ENCODE measurements around the gene INPP4B.
"Not testable (repeated sequence)": the region's sequence is repeated elsewhere in the genome, so short reads cannot be mapped to it uniquely, and the experiment has no call there.

INPP4B gene

DNA sequence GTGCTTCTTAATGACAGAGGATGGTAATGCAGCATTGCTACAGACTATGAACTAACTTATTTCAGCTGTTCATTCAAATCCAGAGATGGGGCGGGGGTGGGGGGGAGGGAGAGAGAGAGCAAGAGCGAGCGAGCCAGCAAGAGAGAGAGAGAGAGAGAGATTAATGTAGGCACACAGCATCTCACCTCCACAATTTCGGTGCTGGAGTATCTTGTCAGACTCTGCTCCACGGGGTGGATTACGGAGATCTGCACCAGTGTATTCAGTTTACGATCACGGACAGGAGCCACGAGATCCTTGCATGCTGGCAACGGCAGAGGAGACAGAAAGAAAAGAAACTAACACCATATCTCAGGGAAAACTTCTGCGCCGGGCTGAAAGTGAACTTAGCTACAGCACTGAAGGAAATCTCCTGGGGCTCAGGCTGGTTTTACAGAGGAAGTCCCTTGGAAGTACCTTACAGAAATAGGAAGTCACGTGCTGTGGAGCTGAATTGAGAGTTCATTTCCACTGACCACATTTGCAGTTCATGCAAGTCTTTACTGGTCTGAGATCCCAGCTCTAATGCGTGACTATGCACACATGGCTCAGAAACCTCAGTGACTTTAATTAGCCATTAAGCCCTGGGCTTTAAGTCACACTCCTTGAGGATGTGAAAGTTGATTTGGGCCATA is 440.9 kb downstream of the INPP4B start:
- DNase-seq = peak; percentile 80 to 81

DNA sequence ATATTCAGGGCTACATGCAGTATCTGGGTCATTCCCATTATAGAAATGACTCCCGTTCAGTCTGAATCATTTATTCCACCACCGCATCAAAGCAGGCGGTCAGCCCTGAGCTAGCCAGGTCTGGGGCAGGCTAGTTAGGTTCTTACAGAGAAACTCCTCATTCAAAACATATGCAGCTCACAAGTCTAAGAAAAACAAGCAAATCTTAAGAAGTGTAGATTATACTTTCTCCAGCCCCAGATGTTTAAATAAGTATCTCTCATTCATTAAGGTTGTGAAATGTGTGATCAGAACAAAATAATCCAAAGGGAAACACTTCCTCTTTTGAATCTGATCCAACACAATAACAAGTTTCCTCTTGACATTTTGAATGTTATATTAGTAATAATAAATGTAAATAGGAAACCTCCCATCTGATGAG is 441.9 kb downstream of the INPP4B start:
- DNase-seq = peak; percentile 69 to 74

DNA sequence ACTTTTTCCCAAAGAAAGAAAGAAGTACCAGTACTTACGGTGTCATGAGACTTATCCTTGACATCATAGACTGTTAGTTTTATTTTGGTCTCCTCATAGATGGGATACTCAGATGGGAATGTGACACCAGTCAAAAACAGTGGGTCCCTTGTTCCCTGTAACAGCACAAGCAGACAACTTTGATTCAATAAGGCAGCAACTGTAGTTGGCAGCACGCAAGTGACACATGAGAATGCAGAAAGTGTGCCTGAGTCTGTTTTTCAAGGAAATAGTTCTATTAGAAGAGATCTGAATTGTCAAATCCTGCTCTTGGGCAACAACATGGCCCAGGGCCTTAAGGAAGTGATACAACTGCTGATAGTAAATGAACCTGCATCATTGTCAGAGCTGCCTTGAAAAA is 443.2 kb downstream of the INPP4B start:
- peak in 1 of 2 experiments; percentile 40 for DNase-seq

DNA sequence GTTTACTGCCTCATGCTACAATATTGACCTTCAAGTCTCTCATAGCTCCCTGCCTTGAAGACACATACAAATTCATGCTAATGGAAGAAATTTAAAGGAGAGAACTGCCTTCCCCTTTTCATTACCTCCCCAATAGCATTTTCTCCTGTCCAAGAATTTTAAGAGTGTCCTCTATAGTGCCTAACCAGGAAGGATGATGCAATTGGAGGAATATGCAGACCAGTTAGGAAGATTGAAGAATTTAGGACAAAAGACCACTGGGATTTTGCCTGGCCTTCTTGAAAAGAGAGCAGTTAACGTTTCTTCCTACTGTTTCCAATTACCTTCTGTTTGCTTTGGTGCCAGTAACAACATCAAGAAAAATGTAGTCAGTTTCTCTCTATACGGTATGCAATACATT is 443.9 kb downstream of the INPP4B start:
- no peak for DNase-seq

DNA sequence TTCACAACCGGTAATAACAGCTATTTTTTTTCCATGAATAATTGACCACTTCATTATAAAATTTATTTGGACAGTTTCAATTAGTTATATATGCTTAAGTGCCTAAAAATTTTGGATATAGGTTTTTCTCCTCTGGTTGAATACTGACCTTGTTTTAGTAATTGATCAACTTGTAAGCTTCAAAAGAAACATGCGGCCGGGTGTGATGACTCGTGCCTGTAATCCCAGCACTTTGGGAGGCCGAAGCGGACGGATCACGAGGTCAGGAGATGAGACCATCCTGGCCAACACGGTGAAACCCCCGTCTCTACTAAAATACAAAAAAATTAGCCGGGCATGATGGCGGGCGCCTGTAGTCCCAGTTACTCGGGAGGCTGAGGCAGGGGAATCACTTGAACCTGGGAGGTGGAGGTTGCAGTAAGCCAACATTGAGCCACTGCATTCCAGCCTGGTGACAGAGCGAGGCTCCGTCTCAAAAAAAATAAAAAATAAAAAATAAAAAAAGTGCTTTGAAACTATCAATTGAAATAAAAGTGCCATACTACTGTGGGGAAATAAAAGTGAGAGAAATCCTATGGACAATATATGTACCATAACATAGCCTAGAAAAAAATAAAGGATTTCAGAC is 448.6 kb downstream of the INPP4B start:
- not testable (repeated sequence) for DNase-seq

DNA sequence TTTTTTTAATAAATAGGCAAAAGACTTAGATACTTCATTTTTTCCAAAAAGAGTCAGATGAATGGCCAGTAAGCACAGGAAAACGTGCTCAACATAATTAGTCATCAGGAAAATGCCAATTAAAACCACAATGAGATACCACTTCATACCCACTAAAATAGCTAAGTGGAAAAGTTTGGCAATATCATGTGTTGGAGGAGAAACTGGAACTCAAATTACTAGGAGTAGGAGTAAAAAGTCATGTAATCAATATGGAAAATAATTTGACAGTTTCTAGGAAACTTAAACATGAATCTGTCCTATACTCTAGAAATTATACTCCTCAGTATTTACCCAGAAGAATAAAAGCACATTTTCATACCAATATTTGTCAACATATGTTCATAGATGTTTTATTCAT is 449.8 kb downstream of the INPP4B start:
- no peak for DNase-seq

DNA sequence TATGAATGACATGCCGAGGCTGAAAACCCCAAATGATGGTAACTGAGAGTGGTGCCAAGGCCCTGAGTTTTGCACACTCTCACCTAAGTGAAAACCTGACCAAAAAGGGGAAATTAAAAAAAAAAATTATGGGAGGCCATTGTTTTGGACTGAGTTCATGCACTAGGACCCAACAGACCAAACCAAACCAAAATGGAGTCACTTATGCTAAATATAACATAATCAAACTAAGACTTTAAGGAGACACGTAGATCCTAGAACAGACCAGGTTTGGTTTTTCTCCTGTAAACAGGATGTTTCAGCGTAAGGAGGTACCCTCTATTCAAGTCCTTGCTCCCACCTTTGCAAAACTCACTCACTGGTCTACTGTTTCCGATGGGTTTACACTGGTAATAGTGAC is 453.0 kb downstream of the INPP4B start:
- no peak for DNase-seq

DNA sequence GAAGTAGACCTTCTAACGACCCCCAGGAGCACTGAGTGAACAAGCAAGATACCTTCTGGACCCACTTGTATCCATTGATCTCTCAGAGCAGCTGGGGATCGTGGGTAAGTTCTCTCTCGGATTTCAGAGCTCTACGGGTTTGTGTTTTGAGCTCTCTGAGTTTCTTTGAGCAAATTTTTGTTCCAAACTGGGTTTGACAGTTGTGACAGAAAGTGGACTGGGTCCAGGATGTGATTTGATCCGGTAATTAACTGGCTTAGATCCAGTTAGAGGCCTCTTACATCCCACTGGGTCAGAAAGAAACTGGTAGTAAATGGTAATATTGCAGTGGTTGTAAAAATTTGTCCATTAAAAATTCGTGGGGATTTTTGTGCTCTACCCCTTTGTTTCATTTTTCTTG is 459.2 kb downstream of the INPP4B start:
- no peak for DNase-seq

DNA sequence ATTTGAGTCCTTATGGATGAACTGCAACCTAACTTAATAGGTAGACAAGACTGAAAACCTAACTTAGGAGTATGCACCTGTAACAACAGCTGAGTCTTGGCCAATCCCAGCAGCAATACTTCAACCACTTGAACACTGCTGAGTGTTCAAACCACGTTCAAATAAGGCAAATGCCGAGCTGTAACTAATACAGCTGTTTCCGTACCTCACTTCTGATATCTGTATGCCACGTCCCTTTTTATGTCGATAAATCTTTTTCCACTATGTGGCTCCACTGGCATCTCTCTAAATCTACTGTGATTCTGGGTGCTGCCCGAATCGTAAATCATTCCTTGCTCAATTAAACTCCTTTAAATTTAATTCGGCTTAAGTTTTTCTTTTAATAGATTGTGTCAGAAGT is 459.7 kb downstream of the INPP4B start:
- no peak for DNase-seq

DNA sequence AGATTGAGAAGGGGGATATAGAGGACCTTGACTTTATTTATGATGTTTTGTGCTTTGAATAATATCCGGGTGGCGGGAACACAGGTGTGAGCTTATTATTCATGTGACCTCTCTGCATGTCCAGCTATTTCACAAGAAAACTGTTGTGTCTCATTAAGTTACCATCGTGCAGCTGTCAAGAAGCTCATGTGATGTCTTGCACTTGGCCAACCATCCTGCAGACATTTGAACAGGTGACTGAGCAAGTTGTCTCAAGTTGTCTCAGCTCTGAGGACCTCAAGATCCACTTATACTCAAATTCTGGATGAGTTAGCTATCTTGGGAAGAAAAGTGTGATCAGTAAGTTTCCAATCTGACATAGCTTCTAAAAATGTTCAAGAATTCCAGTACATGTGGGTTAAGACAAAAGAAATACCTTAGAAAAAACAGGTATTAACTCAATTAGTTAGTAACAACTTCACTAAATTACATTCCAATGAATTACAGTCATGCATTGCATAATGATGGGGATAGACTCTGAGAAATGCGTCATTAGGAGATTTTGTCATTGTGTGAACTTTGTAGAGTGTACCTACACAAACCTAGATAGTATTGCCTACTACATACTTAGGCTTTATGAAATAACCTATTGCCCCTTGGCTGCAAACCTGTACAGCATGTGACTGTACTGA is 462.2 kb downstream of the INPP4B start:
- no peak for DNase-seq

DNA sequence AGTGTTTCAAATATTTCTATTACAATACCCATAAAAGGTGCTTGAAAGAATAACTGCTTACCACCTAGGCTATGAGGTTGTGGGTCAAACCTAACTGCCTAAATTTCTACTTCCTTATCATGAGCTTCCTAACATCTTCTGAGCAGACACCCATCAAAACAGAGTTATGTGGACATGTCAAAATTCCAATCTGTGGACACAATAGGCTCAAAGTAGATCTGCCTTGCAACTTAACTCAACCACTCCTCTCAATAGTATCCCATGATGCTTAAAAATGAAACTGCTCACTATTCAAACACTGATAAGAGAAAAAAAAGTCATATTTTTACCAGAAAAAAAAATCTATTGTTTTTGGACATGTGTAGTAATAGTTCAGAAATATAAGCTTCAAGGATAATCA is 462.7 kb downstream of the INPP4B start:
- no peak for DNase-seq

DNA sequence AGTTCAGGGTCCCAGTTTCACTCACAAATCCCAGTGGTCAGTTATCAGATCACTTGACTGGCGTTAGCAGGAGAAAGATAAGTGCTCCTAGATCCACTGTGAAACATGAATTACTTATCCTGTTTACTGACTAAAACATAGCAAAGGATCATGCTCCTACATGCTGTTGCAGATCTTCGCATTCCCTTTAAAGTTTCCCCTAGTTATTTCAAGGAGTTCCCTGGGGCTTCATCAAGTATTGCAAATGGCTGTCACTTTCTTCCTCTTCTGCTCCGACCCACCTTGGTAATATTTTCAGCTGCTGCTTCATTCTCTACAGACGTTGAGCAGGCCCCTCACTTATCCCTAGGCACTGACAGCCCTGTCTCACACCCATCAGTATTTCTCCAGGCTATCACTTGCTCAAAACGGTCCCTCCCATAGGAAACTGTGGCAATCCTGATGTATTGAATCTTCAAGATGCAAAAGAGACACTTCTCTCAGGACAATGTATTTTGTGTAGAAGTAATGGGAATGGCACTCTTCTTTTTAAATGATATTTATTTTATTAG is 466.0 kb downstream of the INPP4B start:
- DNase-seq = no peak

DNA sequence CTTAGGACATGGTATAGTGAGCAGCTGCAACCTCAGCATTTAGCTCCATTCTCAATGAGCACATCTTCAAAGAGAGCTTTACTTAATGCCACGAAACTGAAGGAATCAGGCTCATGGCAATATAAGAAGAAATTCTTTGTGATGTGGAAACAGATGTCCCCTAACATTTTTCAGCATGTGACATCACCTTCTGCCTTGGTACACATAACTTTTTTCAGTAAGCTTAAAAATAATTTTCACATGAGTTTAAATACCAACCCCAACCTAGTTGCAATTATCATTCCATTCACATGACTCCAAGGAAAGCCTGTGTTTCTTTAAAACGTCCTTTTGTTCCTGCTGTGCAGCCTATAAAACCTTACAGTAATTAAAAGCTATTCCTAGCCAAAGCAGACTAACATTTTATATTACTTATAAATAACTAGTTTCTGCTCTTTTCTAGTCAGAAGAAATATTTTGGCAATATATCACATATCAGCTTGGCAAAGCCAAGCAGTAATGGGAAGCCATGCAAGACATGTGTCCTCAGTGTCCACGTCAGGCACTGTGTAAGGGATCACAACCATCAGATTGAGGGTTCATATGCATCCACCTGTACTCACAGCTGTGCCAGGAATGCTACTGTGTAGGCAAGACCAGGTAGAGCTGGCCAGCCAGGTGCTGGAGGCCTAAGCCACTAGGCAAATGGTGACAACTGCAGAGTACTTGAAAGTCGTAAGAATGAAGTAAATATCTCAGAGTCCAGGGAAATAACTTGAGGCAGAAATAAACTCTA is 466.6 kb downstream of the INPP4B start:
- DNase-seq = no peak

DNA sequence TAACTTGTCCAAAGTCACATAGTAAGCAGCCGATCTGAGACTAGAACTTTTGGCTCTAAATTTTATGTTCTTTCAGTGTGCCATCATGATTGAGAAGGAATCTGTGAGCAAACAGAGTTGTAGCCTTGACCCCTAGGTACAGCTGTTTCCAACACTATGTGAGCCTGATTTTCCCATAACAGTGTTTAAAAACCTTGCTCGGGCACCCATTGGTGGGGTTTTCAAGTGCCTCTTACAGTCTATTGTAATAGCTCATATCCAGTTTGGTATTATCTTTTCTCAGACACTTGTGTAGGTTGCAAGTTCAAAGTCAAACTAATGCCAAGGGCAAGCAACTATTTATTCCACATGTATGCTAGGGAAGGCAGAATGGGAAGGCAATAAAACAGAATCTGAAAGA is 467.9 kb downstream of the INPP4B start:
- no peak for DNase-seq

DNA sequence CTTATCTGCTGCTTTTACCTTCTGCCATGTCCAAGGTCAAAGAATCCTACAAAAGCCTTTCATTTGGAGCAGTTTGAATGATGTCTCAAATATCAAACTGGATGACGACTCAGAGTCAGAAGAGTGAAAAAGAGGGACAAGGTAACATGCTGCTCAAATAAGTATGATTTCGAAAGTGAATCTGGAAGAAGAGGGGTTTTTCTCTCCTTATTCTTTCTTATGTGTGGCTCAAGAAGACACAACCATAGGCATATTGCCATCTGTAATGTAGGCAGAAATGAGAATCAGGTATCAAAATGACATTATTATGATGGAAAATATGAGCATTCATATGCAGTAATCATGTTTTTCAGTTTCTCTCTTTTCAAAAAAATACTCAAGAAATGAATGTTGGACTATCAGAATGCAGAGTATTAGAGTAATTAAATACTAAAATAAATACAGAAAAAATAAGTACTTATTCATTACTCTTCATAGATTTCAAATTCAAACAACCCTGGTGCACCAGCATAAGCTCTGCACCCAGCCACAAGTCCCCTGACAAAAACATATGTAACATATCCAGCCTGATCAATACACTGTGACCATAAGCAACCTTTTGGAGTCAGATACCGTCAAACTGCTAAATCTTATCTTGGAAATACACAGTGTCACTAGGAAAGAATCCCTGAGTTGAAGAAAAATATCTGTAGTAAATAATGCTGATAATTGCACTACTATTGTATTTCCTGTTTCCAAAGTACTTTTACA is 468.6 kb downstream of the INPP4B start:
- DNase-seq = no peak

DNA sequence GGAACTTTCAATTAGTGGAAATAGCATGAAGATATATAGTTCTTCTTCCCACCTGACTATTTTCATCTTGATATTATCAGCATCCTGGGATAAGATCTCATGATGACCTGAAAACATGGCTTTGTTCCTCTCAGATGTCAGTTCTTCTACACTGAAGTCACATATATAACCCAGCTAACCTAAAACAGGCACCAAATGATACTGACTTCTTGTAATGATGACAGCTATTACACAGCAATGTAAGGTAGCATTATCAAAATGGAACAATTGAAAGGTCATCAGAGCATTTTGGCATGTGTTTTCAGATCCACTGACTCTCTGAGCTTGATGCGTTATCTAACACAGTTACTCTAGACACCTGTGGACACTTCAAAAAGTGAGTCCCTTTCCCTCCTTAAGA is 469.9 kb downstream of the INPP4B start:
- no peak for DNase-seq

DNA sequence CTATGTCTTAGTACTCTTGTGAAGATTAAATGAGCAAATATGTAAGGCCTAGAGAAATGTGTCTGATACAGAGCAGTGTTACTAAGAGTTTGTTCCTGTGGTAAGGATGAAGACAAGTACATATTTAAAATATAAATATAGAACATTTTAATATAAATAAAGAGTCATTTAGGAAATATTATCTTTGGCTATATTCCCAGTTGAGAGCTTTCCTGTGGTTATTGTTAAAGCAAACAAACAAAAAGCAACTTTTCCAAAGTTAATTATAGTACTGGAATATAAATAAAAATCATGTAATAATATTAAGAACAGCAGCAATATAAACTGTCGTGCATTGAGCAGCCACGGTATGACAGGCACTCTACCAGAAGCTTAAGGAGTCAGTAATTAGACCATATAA is 472.5 kb downstream of the INPP4B start:
- DNase-seq = no peak

DNA sequence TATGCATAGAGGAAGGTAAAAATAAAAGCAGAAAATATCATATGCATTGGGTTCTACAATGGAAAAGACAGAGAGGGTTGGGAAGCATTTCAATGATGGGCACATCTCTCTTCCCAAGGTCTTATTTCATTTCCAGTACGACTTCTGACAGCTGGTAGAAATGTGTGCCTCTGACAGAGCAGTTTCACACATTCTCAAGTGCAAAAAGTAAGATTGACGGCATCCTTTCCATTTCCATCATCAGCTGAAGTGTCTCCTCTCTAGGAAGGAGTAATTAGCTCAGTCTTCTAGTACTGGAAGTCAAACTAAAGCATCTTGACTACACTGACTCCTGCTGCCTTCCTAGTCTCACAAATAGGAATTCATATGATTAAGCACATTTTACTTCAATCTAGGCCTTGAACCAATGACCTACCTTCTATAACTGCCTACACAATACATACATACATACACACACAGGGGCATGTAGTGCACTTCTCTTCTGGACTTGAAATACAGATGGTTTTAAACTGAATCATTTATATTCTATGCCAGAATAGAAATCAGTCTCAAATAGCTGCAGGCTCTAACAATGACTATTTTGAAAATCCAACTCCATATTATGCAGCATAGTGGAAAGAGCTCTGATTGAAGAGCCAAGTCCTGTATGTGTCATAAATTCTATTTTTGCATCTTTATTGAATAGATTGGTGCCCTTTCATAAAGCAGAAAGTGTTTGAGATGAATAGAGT is 473.4 kb downstream of the INPP4B start:
- DNase-seq = no peak

DNA sequence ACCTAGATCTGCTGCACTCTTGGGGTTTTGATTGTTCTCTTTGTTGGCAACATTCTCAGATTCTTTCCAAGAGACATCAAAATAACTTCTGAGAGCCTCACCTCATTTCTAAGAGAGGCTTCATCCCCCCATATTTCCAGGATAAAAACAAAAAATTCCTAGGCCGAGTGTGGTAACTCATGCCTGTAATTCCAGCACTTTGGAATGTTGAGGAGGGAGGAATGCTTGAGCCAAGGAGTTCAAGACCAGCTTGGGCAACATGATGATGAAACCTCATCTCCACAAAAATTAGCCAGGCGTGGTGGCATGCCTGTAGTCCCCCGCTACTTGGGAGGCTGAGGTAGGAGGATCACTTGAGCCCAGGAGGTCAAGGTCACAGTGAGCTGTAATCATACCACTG is 477.0 kb downstream of the INPP4B start:
- no peak for DNase-seq

DNA sequence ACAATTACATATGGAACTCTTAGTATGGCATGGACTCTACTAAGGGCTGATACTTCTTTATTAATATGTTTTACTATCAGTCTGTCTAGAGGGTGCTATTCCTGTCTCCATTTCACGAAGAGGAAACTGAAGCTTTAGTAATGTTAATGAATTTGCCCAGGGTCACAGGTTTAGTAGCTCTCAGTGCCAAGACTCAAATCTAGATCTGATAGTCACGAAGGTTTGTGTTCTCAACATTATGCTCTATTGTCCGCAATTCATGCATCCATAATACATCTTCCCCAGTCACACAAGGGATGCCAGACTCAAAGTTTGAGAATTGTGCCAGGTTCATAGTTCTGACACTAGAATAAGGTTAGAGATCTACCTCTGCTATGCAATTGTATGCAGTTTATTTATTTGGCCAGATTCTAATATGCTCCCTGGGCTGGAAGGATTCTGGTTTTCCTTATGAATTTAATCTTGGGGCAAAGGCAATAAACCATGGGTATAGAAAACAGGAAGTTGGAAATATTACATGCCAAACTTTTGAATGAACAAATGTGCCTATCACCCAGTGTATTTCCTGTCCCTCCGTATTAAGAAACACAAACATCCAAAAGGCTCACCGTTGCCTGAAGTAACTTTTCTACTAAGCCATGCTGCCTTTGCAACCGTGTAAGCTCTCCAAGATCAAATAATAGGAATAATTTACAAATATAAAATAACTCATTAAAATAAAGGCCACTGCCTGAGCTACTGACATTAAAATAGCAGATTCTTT is 478.5 kb downstream of the INPP4B start:
- no peak for DNase-seq

DNA sequence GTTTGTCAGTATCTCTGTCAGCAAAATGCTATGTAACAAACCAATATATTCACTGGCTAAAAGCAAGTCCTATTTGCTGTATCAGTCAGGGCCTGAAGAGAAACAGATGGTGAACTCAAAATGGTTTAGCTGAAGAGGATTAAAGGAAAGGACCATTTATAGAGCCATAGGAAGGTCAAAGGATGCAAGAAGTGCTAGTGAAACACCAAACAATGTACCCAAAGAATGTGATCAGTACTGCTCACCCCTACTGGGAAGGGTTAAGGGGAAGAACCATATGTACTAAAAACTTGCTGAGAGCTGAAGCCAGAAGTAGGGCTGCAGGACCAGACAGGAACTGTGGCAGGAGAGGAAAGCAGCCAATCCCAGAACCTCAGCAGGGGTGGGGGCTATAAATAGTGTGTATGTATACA is 479.3 kb downstream of the INPP4B start:
- DNase-seq = no peak

All from activated T-cell treated with anti-CD3 and anti-CD28 coated beads, Interleukin-2, amount 50 U/mL, for 48 hours (primary cell).